ENCODE measurements around the gene UGT2A1.

Gene UGT2A1

DNA sequence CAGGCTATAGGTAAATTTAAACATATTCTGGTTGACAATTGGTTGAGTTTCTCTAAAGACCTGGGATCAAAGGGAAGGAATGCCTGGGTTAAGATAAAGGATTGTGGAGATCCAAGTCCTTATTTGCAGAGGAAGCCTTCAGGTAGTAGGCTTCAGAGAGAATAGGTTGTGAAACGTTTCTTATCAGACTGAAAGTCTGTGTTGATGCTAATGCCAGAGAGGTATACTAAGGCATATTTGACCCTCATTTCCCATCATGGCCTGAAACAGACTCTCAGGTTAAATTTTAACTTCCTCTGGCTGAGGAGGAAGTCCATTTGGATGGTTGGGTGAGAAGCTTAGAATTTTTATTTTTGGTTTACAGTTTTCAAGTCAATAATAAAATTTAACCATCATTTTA lies 61.7 kb downstream of the UGT2A1 start:
- DNase-seq (ENCODE audit: extremely low spot score): no peak
- ChIA-PET CTCF (no interaction called here), POLR2A (no interaction called here)
- TF ChIP-seq FOXK2 (IDR thresholded peaks at IDR 0.05): no peak
- TF ChIP-seq TARDBP (IDR thresholded peaks at IDR 0.05): no peak
- TF ChIP-seq FOXM1 (IDR thresholded peaks at IDR 0.05; ENCODE audit: borderline replicate concordance): no peak
- no peak for TF ChIP-seq FOXA1 (IDR thresholded peaks at IDR 0.05)
- TF ChIP-seq NFRKB (IDR thresholded peaks at IDR 0.05): no peak
- TF ChIP-seq ZNF384 (IDR thresholded peaks at IDR 0.05): no peak
- no peak for TF ChIP-seq ARNT (IDR thresholded peaks at IDR 0.05)
- no peak for TF ChIP-seq SP1 (IDR thresholded peaks at IDR 0.05)
- TF ChIP-seq BHLHE40 (IDR thresholded peaks at IDR 0.05; ENCODE audit: borderline replicate concordance): no peak
- TF ChIP-seq HDGF (IDR thresholded peaks at IDR 0.05; ENCODE audit: borderline replicate concordance): no peak
- no peak for TF ChIP-seq SUZ12 (IDR thresholded peaks at IDR 0.05)
- TF ChIP-seq ELF4 (IDR thresholded peaks at IDR 0.05): no peak
- no peak for TF ChIP-seq CTBP1 (IDR thresholded peaks at IDR 0.05; ENCODE audit: borderline replicate concordance)
- TF ChIP-seq, protein P1, sequence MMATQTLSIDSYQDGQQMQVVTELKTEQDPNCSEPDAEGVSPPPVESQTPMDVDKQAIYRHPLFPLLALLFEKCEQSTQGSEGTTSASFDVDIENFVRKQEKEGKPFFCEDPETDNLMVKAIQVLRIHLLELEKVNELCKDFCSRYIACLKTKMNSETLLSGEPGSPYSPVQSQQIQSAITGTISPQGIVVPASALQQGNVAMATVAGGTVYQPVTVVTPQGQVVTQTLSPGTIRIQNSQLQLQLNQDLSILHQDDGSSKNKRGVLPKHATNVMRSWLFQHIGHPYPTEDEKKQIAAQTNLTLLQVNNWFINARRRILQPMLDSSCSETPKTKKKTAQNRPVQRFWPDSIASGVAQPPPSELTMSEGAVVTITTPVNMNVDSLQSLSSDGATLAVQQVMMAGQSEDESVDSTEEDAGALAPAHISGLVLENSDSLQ (IDR thresholded peaks at IDR 0.05): no peak
- no peak for TF ChIP-seq LEF1 (IDR thresholded peaks at IDR 0.05; ENCODE audit: borderline replicate concordance)
- no peak for TF ChIP-seq L3MBTL2 (conservative IDR thresholded peaks at IDR 0.05)

DNA sequence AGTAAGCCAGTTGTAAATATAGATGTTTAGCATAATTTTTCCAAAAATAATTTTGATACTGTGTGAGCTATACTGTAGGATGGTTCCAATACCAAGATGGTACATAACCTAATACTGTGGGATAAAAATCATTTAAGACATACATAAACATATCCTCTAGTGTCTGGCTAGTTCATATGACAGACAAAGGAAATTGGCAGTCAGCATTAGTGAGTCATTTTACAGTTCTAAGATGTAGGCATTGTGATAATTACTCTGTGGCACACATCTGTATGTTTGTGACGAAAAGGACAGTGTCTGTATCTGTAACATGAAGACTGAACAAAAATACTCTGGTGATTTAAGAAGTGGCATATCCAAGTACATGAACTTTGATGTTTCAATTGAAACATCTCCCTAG lies 63.2 kb downstream of the UGT2A1 start:
- no peak for TF ChIP-seq HDGF (IDR thresholded peaks at IDR 0.05; ENCODE audit: borderline replicate concordance)
- no peak for TF ChIP-seq CTBP1 (IDR thresholded peaks at IDR 0.05; ENCODE audit: borderline replicate concordance)
- no peak for TF ChIP-seq NFRKB (IDR thresholded peaks at IDR 0.05)
- no peak for TF ChIP-seq TARDBP (IDR thresholded peaks at IDR 0.05)
- no peak for TF ChIP-seq FOXM1 (IDR thresholded peaks at IDR 0.05; ENCODE audit: borderline replicate concordance)
- no peak for TF ChIP-seq ZNF384 (IDR thresholded peaks at IDR 0.05)
- no peak for TF ChIP-seq LEF1 (IDR thresholded peaks at IDR 0.05; ENCODE audit: borderline replicate concordance)
- TF ChIP-seq FOXK2 (IDR thresholded peaks at IDR 0.05): no peak
- no peak for TF ChIP-seq ELF4 (IDR thresholded peaks at IDR 0.05)
- TF ChIP-seq SUZ12 (IDR thresholded peaks at IDR 0.05): no peak
- TF ChIP-seq SP1 (IDR thresholded peaks at IDR 0.05): no peak
- no peak for TF ChIP-seq L3MBTL2 (conservative IDR thresholded peaks at IDR 0.05)
- TF ChIP-seq, protein P1 (IDR thresholded peaks at IDR 0.05): no peak
- no peak for TF ChIP-seq FOXA1 (IDR thresholded peaks at IDR 0.05)
- no peak for TF ChIP-seq BHLHE40 (IDR thresholded peaks at IDR 0.05; ENCODE audit: borderline replicate concordance)
- no peak for TF ChIP-seq ARNT (IDR thresholded peaks at IDR 0.05)
- no peak for DNase-seq (ENCODE audit: extremely low spot score)
- POLR2A ChIA-PET: no interaction called here
- CTCF ChIA-PET: no interaction called here

DNA sequence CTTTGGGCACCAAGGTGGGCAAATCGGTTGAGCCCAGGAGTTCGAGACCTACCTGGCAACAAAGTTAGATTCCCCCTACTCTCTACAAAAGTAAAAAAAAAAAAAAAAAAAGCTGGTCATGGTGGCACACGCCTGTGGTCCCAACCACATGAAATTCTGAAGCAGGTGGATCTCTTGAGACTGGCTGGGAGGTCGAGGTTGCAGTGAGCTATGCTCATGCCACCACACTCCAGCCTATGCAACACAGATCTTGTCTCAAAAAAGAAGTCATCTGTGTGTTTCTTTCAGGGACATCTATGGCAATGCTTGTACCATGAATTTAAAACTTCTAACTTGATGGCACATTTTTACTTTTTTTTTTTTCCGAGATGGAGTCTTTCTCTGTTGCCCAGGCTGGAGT lies 68.9 kb downstream of the UGT2A1 start:
- no peak for TF ChIP-seq SP1 (IDR thresholded peaks at IDR 0.05)
- TF ChIP-seq, protein P1 (IDR thresholded peaks at IDR 0.05): no peak
- TF ChIP-seq FOXM1 (IDR thresholded peaks at IDR 0.05; ENCODE audit: borderline replicate concordance): no peak
- no peak for TF ChIP-seq NFRKB (IDR thresholded peaks at IDR 0.05)
- TF ChIP-seq L3MBTL2 (conservative IDR thresholded peaks at IDR 0.05): no peak
- no peak for TF ChIP-seq HDGF (IDR thresholded peaks at IDR 0.05; ENCODE audit: borderline replicate concordance)
- no peak for TF ChIP-seq BHLHE40 (IDR thresholded peaks at IDR 0.05; ENCODE audit: borderline replicate concordance)
- ChIA-PET CTCF (no interaction called here), POLR2A (no interaction called here)
- no peak for DNase-seq (ENCODE audit: extremely low spot score)

DNA sequence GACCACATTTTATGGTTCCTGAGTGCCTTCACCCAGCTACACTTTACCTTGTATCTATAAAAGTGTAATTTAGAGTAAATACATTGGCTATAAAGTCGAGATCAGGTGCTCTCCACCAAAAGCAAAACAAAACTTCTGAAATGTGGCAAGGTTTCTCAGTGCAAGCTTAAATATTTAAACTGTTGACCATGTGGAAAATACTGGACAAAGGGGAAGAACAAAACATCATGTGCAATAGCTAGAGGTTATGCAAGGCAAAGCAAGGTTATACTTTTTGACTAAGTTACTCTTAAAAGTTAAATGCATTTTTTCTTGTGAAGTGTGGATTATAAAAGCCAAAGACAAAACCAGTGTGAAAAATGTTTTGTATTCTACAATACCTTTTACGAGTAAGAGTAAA lies 69.5 kb downstream of the UGT2A1 start:
- ChIA-PET CTCF (no interaction called here), POLR2A (no interaction called here)
- TF ChIP-seq ELF4 (IDR thresholded peaks at IDR 0.05) (no peak), FOXM1 (IDR thresholded peaks at IDR 0.05; ENCODE audit: borderline replicate concordance) (no peak), NFRKB (IDR thresholded peaks at IDR 0.05) (no peak), TARDBP (IDR thresholded peaks at IDR 0.05) (no peak), CTBP1 (IDR thresholded peaks at IDR 0.05; ENCODE audit: borderline replicate concordance) (no peak), FOXK2 (IDR thresholded peaks at IDR 0.05) (no peak), LEF1 (IDR thresholded peaks at IDR 0.05; ENCODE audit: borderline replicate concordance) (no peak), BHLHE40 (IDR thresholded peaks at IDR 0.05; ENCODE audit: borderline replicate concordance) (no peak), L3MBTL2 (conservative IDR thresholded peaks at IDR 0.05) (no peak)
- TF ChIP-seq, protein P1 (IDR thresholded peaks at IDR 0.05): no peak
- no peak for DNase-seq (ENCODE audit: extremely low spot score)

GRCh38 chr4:69577245-69577644 lies 75.8 kb downstream of the UGT2A1 start:
- DNase-seq (ENCODE audit: extremely low spot score): no peak
- ChIA-PET POLR2A (no interaction called here), CTCF (no interaction called here)
- TF ChIP-seq L3MBTL2 (conservative IDR thresholded peaks at IDR 0.05) (no peak), BHLHE40 (IDR thresholded peaks at IDR 0.05; ENCODE audit: borderline replicate concordance) (no peak), SP1 (IDR thresholded peaks at IDR 0.05) (no peak)

GRCh38 chr4:69576251-69576877 lies 76.7 kb downstream of the UGT2A1 start:
- POLR2A ChIA-PET: no interaction called here
- DNase-seq (ENCODE audit: extremely low spot score): no peak
- no peak for TF ChIP-seq SP1 (IDR thresholded peaks at IDR 0.05)
- no peak for TF ChIP-seq HDGF (IDR thresholded peaks at IDR 0.05; ENCODE audit: borderline replicate concordance)
- TF ChIP-seq TARDBP (IDR thresholded peaks at IDR 0.05): no peak
- TF ChIP-seq NFRKB (IDR thresholded peaks at IDR 0.05): no peak
- TF ChIP-seq FOXM1 (IDR thresholded peaks at IDR 0.05; ENCODE audit: borderline replicate concordance): no peak
- CTCF ChIA-PET: interaction anchor here (0.9 kb wide), 1 partner anchor 552 kb away, joined by 4 read pairs; no protein-coding TSS in a partner anchor

Data from HEK293T (cell line).